ENCODE data around the gene PLEKHA1.

The PLEKHA1 gene

GRCh38 chr10:122374237-122374858 lies at the start of gene PLEKHA1:
TSS of gene PLEKHA1 (plus strand) at chr10:122374708. CDS start at chr10:122393201, 18,493 bp downstream.
- peak; percentile 95 to 96 for ATAC-seq

- no peak for ATAC-seq
These were observed 49.3 kb upstream of the PLEKHA1 start for GRCh38 chr10:122325235-122325634.

GRCh38 chr10:122326385-122326784 lies 48.1 kb upstream of the PLEKHA1 start:
- ATAC-seq = no peak

- ATAC-seq = no peak
These were observed 47.7 kb upstream of the PLEKHA1 start for GRCh38 chr10:122326806-122327205.

GRCh38 chr10:122327237-122328206 lies 47.0 kb upstream of the PLEKHA1 start:
- ATAC-seq = no peak

GRCh38 chr10:122328676-122329075 lies 45.8 kb upstream of the PLEKHA1 start:
- no peak for ATAC-seq

- ATAC-seq = no peak
These were observed 45.1 kb upstream of the PLEKHA1 start for GRCh38 chr10:122329416-122329815.

- no peak for ATAC-seq
These were observed 43.4 kb upstream of the PLEKHA1 start for GRCh38 chr10:122331100-122331499.

- no peak for ATAC-seq
These were observed 42.7 kb upstream of the PLEKHA1 start for GRCh38 chr10:122331615-122332446.

GRCh38 chr10:122333037-122333436 lies 41.5 kb upstream of the PLEKHA1 start:
- peak in 1 of 2 donors; percentile 56 for ATAC-seq

GRCh38 chr10:122336332-122336731 lies 38.2 kb upstream of the PLEKHA1 start:
- no peak for ATAC-seq

GRCh38 chr10:122336961-122337360 lies 37.5 kb upstream of the PLEKHA1 start:
- no peak for ATAC-seq

- ATAC-seq = no peak
These were observed 35.7 kb upstream of the PLEKHA1 start for GRCh38 chr10:122338609-122339441.

GRCh38 chr10:122341141-122341810 lies 33.2 kb upstream of the PLEKHA1 start:
- no peak for ATAC-seq

GRCh38 chr10:122342293-122343134 lies 32.0 kb upstream of the PLEKHA1 start:
- ATAC-seq = peak; percentile 60 to 64

GRCh38 chr10:122343135-122343800 lies 31.2 kb upstream of the PLEKHA1 start:
- no peak for ATAC-seq

GRCh38 chr10:122343936-122344335 lies 30.6 kb upstream of the PLEKHA1 start:
- no peak for ATAC-seq

- ATAC-seq = no peak
These were observed 29.7 kb upstream of the PLEKHA1 start for GRCh38 chr10:122344741-122345258.

- ATAC-seq = no peak
These were observed 28.1 kb upstream of the PLEKHA1 start for GRCh38 chr10:122346326-122346950.
